Embryonic facial prominence (tissue), 1 donor: Measurements from ENCODE around the gene ARHGAP35.

Source experiments
- DNase-seq: peaks from one replicate; pipeline ENCODE4 v3.0.0-alpha.2; 2016; ENCODE audit errors: extremely low spot score

ARHGAP35 gene

GRCh38 chr19:46902402-46902766 is 41.6 kb downstream of the ARHGAP35 start:
- no peak for DNase-seq

GRCh38 chr19:46903458-46903857 is 42.7 kb downstream of the ARHGAP35 start:
- no peak for DNase-seq

GRCh38 chr19:46904114-46905060 is 43.6 kb downstream of the ARHGAP35 start:
- no peak for DNase-seq

- no peak for DNase-seq
Observed at GRCh38 chr19:46906221-46906620, 45.4 kb downstream of the ARHGAP35 start.

GRCh38 chr19:46907880-46908279 is 47.1 kb downstream of the ARHGAP35 start:
- no peak for DNase-seq

- no peak for DNase-seq
Observed at GRCh38 chr19:46909356-46909755, 48.6 kb downstream of the ARHGAP35 start.
